ENCODE data around the gene ATP5PF. TPM values are rescaled to one million over a fixed set of nuclear protein-coding genes. Genes with fewer than 3 reads are reported as not detected.

ATP5PF gene
- total RNA-seq, 6 experiments from 2014 or later = 118 to 212 (median 140) TPM

DNA sequence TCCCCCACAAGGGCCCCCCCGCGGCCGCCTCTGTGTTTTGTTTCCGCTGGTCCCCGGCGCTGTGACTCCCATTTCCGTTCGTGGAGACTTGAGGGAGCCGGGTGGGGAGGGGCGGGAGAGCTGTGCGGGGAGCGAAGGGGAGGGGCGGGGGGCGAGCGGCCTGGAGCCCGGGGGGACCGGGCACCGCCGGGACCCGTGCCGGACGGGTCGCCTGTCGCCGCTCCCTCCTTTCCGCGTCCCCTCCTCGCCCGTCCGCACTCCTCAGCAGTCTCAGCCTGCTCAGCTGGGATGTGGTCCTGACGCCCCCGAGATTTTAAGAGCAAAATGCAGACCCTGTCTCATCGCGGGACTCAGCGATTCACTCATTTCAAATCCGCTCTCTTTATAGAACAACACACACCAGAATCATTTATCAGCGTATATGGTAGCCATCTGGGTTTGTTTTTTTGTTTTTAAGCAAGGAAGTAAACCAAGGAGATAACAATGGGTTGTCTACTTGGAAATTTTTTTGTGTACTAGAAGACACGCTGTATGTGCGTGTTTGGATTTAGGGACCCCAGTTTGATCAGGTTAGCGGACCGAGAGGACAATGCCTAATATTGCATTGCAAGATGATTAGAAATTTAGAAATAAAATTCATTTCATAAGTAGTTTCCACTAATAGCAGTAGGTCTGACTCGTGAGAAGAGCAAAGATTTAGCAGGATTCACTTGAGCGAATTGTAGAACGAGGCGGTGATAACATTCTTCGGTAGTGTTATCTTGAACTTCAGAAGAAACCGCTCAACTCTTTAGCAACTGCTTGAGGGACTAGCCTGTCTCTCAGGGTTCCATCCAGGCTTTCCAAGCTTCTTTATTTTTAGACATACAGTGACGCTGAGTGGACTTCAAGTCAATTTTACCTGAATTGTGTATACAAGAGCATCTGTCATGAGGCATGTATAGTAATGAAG is 1.2 kb upstream of the ATP5PF start:
- Histone ChIP-seq H3K27me3 (no peaks in the 10 kb centered on the region), H3K4me1 (peaks cover 0 to 31% (median 13%) of the 10 kb centered on the region in 4 donors), H3K9me3 (no peaks in the 10 kb centered on the region), H3K36me3 (peaks cover 0 to 4% (median 0%) of the 10 kb centered on the region in 4 donors), H3K4me3 (peak overlapping the region; percentile 72 to 88 (median 78)), H3K27ac (peak overlapping the region; percentile 79 to 98 (median 93))
- under 1% methylated on average over 22 of the region's 48 CpGs for WGBS (ENCODE audit: insufficient coverage, low coverage, low lambda C conversion rate, missing lambda C conversion rate)
- ATAC-seq (peak; percentile 54 to 70 (median 62)), DNase-seq (peak; percentile 85 to 88 (median 88))
- intact Hi-C loops (cut with DNase I) = no loop called here
- no peak for TF ChIP-seq CTCF (IDR thresholded peaks at IDR 0.05)

DNA sequence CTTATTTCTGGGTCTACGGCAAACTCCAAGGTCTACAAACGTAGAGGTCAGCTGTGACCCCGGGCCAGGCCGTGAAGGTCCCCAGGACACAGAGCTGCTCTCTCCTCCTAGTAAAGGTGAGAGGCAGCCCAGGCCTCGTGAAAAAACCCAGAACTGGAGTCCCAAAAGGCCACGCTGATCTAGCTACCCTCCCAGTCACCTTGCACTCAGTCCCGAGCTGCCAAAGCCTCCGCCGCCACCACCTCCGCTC is 125 bp downstream of the ATP5PF start:
- no peak for DNase-seq
- intact Hi-C loops (cut with DNase I) = no loop called here

GRCh38 chr21:25733859-25734653 is 648 bp downstream of the ATP5PF start:
- Histone ChIP-seq H3K9me3 (no peaks in the 10 kb centered on the region), H3K27me3 (no peaks in the 10 kb centered on the region), H3K4me1 (peaks cover 0 to 34% (median 14%) of the 10 kb centered on the region in 4 donors), H3K4me3 (peak overlapping the region; percentile 72 to 88 (median 78)), H3K36me3 (peaks cover 0 to 16% (median 6%) of the 10 kb centered on the region in 4 donors), H3K27ac (peak overlapping the region; percentile 79 to 98 (median 93))
- TF ChIP-seq POLR2A (IDR thresholded peaks at IDR 0.05) (no peak), CTCF (IDR thresholded peaks at IDR 0.05) (no peak)
- DNase-seq = peak in 2 of 3 donors; percentile 51 to 55
- intact Hi-C loops (cut with DNase I) = no loop called here
- WGBS (ENCODE audit: insufficient coverage, low coverage, low lambda C conversion rate, missing lambda C conversion rate) = 2% methylated on average over 18 of the region's 30 CpGs
- peak; percentile 35 to 52 (median 47) for ATAC-seq

More for the DNA sequence above, 125 bp downstream of the ATP5PF start:
- Histone ChIP-seq H3K4me1 (peaks cover 0 to 34% (median 14%) of the 10 kb centered on the region in 4 donors), H3K27me3 (no peaks in the 10 kb centered on the region), H3K9me3 (no peaks in the 10 kb centered on the region), H3K4me3 (peak overlapping the region; percentile 72 to 88 (median 78)), H3K36me3 (peaks cover 0 to 11% (median under 1%) of the 10 kb centered on the region in 4 donors), H3K27ac (peak overlapping the region; percentile 79 to 98 (median 93))
- TF ChIP-seq CTCF (IDR thresholded peaks at IDR 0.05) (no peak), POLR2A (IDR thresholded peaks at IDR 0.05) (peak; percentile 85)
- WGBS (ENCODE audit: insufficient coverage, low coverage, low lambda C conversion rate, missing lambda C conversion rate) = 0% methylated on average over 5 of the region's 10 CpGs
- ATAC-seq = peak in 3 of 4 donors; percentile 6 to 17 (median 9)

GRCh38 chr21:25732091-25732760 is 2.5 kb downstream of the ATP5PF start:
- peak overlapping the region in 1 of 3 donors; percentile 79 for H3K27ac ChIP-seq
- DNase-seq (no peak), ATAC-seq (no peak)
- WGBS (ENCODE audit: insufficient coverage, low coverage, low lambda C conversion rate, missing lambda C conversion rate) = 62% methylated on average over 3 of the region's 6 CpGs
- H3K4me3 ChIP-seq = no peak overlapping the region
- TF ChIP-seq CTCF (IDR thresholded peaks at IDR 0.05) (no peak), POLR2A (IDR thresholded peaks at IDR 0.05) (no peak)
- H3K27me3 ChIP-seq = no peaks in the 10 kb centered on the region
- H3K4me1 ChIP-seq = peaks cover 0 to 34% (median 14%) of the 10 kb centered on the region in 4 donors
- H3K9me3 ChIP-seq = no peaks in the 10 kb centered on the region
- intact Hi-C loops (cut with DNase I) = no loop called here
- peaks cover 10 to 35% (median 22%) of the 10 kb centered on the region in 4 donors for H3K36me3 ChIP-seq
